SU-DHL-6 (cell line): Measurements from ENCODE around the gene KCNJ12.

Experiments used
- H2AFZ ChIP-seq: fragments of 200-600 bp; sonication (generic); 2 replicates; pipeline ENCODE4 v1.6.1; 2014; ENCODE audit warnings: low read depth, mild to moderate bottlenecking, moderate library complexity, mixed read lengths, antibody characterized with exemption, low read length; ENCODE audit not compliant: severe bottlenecking
- H3F3A ChIP-seq: fragments of 200-600 bp; shearing (Covaris generic); 2 replicates; pipeline ENCODE4 v1.6.0; 2016; ENCODE audit warnings: antibody characterized with exemption, mild to moderate bottlenecking; ENCODE audit not compliant: insufficient read depth
- H3K27ac ChIP-seq: fragments of 200-600 bp; sonication (generic); 2 replicates; pipeline ENCODE4 v1.5.1; 2016; ENCODE audit warnings: low read depth, mild to moderate bottlenecking, low read length, moderate library complexity, mixed read lengths
- H3K27me3 ChIP-seq: fragments of 200-600 bp; sonication (generic), shearing (Covaris generic); 2 replicates; pipeline ENCODE4 v1.6.0; 2014; ENCODE audit warnings: mild to moderate bottlenecking, low read length
- H3K36me3 ChIP-seq: fragments of 200-600 bp; sonication (generic); 2 replicates; pipeline ENCODE4 v1.6.1; 2014; ENCODE audit warnings: mild to moderate bottlenecking, low read length, mixed read lengths
- H3K4me2 ChIP-seq: fragments of 300-600, 200-600 bp; shearing (Covaris generic), sonication (generic); 2 replicates; pipeline ENCODE4 v1.6.0; 2014; ENCODE audit warnings: low read length, low read depth, mild to moderate bottlenecking; ENCODE audit not compliant: poor library complexity, severe bottlenecking
- H3K4me3 ChIP-seq: fragments of 200-600 bp; sonication (generic); 2 replicates; pipeline ENCODE4 v1.5.1; 2014; ENCODE audit warnings: antibody characterized with exemption, low read length, mild to moderate bottlenecking, mixed read lengths; ENCODE audit not compliant: insufficient read depth, poor library complexity, severe bottlenecking
- H3K79me2 ChIP-seq: fragments of 200-600 bp; sonication (generic); 2 replicates; pipeline ENCODE4 v1.6.1; 2014; ENCODE audit warnings: mild to moderate bottlenecking, low read length, moderate library complexity; ENCODE audit not compliant: insufficient read depth
- H3K9ac ChIP-seq: fragments of 200-600 bp; sonication (generic); 2 replicates; pipeline ENCODE4 v1.7.0; 2014; ENCODE audit warnings: mild to moderate bottlenecking, low read length
- H3K9me2 ChIP-seq: fragments of 200-600 bp; sonication (generic); replicated peaks from 2 replicates; pipeline ENCODE4 v1.6.1; 2014; ENCODE audit warnings: low read length; ENCODE audit not compliant: insufficient read depth
- H3K9me3 ChIP-seq: fragments of 200-600 bp; sonication (generic); 2 replicates; pipeline ENCODE4 v1.6.1; 2014; ENCODE audit warnings: low read length, mixed read lengths; ENCODE audit not compliant: insufficient read depth
- H4K20me1 ChIP-seq: fragments of 200-600 bp; sonication (generic); 2 replicates; pipeline ENCODE4 v1.6.1; 2014; ENCODE audit warnings: low read depth, mild to moderate bottlenecking, antibody characterized with exemption, low read length, moderate library complexity, mixed read lengths
- EZH2phosphoT487 ChIP-seq: fragments of 200-600 bp; sonication (generic), shearing (Covaris generic); conservative IDR thresholded peaks from 2 replicates; pipeline ENCODE4 v1.6.1; 2018; ENCODE audit warnings: mild to moderate bottlenecking, antibody characterized with exemption, low read length, moderate library complexity, mixed read lengths
- TF ChIP-seq, protein P1 (sequence below): fragments of 200-600 bp; sonication (generic); IDR thresholded peaks from one replicate; pipeline ENCODE4 v1.5.1; 2017; ENCODE audit warnings: antibody characterized with exemption, mild to moderate bottlenecking, low read length, moderate library complexity; ENCODE audit not compliant: insufficient read depth, poor library complexity, severe bottlenecking

The KCNJ12 gene

DNA sequence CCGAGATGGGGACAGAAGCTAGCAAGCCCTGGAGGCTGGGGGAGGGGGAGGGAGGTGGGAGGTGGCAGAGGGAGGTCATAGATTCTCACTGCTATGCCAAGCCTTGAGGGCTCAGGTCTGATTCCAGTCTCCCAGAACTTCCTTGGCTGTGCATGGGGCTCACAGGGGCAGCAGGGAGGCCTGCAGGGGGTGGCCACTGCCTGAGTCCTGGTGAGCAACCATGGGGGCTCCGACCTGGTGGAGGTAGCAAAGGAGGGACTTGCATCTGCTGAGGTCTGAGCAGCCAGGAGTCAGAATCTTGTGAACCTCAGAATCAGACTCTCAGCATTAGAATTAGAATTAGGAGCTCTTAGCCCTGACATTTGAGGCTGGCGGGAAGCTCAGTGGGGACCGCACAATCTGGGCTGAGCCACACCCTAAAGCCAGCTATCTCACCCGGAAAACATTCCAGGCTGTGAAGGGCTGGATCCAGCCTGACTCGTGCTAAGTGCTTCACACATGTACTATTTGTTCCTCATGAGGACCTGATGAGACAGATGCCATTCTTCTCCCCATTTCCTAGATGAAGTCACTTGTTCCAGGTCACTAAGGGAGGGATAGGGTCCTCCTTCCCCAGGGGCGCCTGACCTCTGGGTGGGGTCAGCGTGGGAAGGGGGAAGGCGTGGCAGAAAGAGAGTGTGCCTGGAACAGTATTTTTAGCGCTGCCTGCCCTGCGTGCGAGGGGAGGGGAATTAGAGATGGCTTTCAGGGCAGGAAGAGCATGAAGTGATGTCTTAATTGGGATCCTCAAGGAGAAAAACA is 17.3 kb upstream of the KCNJ12 start:
- Histone ChIP-seq H3K79me2 (no peaks in the 10 kb centered on the region), H3K36me3 (no peaks in the 10 kb centered on the region), H3F3A (no peaks in the 10 kb centered on the region), H3K4me3 (no peak overlapping the region), H4K20me1 (no peaks in the 10 kb centered on the region), H2AFZ (no peak overlapping the region), H3K9me3 (no peaks in the 10 kb centered on the region), H3K4me2 (no peak overlapping the region), H3K27me3 (0 out of 2 replicates have a peak, but pooled peaks cover 3% of the 10 kb centered on the region), H3K27ac (no peak overlapping the region), H3K9me2 (no peaks in the 10 kb centered on the region), H3K9ac (no peak overlapping the region)
- no peak for TF ChIP-seq EZH2phosphoT487
- TF ChIP-seq, protein P1, sequence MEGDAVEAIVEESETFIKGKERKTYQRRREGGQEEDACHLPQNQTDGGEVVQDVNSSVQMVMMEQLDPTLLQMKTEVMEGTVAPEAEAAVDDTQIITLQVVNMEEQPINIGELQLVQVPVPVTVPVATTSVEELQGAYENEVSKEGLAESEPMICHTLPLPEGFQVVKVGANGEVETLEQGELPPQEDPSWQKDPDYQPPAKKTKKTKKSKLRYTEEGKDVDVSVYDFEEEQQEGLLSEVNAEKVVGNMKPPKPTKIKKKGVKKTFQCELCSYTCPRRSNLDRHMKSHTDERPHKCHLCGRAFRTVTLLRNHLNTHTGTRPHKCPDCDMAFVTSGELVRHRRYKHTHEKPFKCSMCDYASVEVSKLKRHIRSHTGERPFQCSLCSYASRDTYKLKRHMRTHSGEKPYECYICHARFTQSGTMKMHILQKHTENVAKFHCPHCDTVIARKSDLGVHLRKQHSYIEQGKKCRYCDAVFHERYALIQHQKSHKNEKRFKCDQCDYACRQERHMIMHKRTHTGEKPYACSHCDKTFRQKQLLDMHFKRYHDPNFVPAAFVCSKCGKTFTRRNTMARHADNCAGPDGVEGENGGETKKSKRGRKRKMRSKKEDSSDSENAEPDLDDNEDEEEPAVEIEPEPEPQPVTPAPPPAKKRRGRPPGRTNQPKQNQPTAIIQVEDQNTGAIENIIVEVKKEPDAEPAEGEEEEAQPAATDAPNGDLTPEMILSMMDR = no peak

GRCh38 chr17:21359483-21359840 is 16.7 kb upstream of the KCNJ12 start:
- H3K79me2 ChIP-seq = no peaks in the 10 kb centered on the region
- no peak for TF ChIP-seq EZH2phosphoT487
- TF ChIP-seq, protein P1 = no peak
- H3K4me2 ChIP-seq = no peak overlapping the region
- no peak overlapping the region for H3K9ac ChIP-seq
- H4K20me1 ChIP-seq = no peaks in the 10 kb centered on the region
- 0 out of 2 replicates have a peak, but pooled peaks cover 3% of the 10 kb centered on the region for H3K27me3 ChIP-seq
- H3F3A ChIP-seq = no peaks in the 10 kb centered on the region
- H3K36me3 ChIP-seq = no peaks in the 10 kb centered on the region
- H3K9me3 ChIP-seq = no peaks in the 10 kb centered on the region
- H3K9me2 ChIP-seq = no peaks in the 10 kb centered on the region
- no peak overlapping the region for H2AFZ ChIP-seq
- no peak overlapping the region for H3K27ac ChIP-seq
- H3K4me3 ChIP-seq = no peak overlapping the region

GRCh38 chr17:21360048-21360447 is 16.1 kb upstream of the KCNJ12 start:
- no peak overlapping the region for H3K9ac ChIP-seq

More at GRCh38 chr17:21360048-21360447, 16.1 kb upstream of the KCNJ12 start:
- H4K20me1 ChIP-seq = no peaks in the 10 kb centered on the region
- H3F3A ChIP-seq = no peaks in the 10 kb centered on the region
- H3K27ac ChIP-seq = no peak overlapping the region
- H3K9me2 ChIP-seq = no peaks in the 10 kb centered on the region
- no peak overlapping the region for H3K4me3 ChIP-seq
- no peak overlapping the region for H2AFZ ChIP-seq
- 0 out of 2 replicates have a peak, but pooled peaks cover 3% of the 10 kb centered on the region for H3K27me3 ChIP-seq
- no peak overlapping the region for H3K4me2 ChIP-seq
- H3K36me3 ChIP-seq = no peaks in the 10 kb centered on the region
- no peak for TF ChIP-seq EZH2phosphoT487
- TF ChIP-seq, protein P1 = no peak
- H3K79me2 ChIP-seq = no peaks in the 10 kb centered on the region
- no peaks in the 10 kb centered on the region for H3K9me3 ChIP-seq
